Neural progenitor cell (in vitro differentiated cells): ENCODE measurements around the gene IL16. TPM values are rescaled to one million over a fixed set of nuclear protein-coding genes. Genes with fewer than 3 reads are reported as not detected.

Experiments
- DNase-seq: peaks from one replicate; pipeline ENCODE4 v3.0.0-alpha.2; 2016; ENCODE audit warnings: low spot score
- H2AFZ ChIP-seq: fragments of 200-600 bp; sonication (generic); replicated peaks from 2 replicates; pipeline ENCODE4 v1.6.1; 2016; ENCODE audit warnings: antibody characterized with exemption
- H3F3A ChIP-seq: fragments of 200-600 bp; sonication (generic); 2 replicates; pipeline ENCODE4 v1.6.1; 2016; ENCODE audit warnings: antibody characterized with exemption, low read depth
- H3K27ac ChIP-seq: fragments of 200-600 bp; sonication (generic); 2 replicates; pipeline ENCODE4 v1.5.1; 2016; ENCODE audit warnings: mild to moderate bottlenecking
- H3K27me3 ChIP-seq: fragments of 200-600 bp; sonication (generic); 2 replicates; pipeline ENCODE4 v1.6.1; 2016; ENCODE audit warnings: mild to moderate bottlenecking, moderate library complexity
- H3K36me3 ChIP-seq: fragments of 200-600 bp; sonication (generic); 2 replicates; pipeline ENCODE4 v1.5.1; 2016
- H3K4me1 ChIP-seq: fragments of 200-600 bp; sonication (generic); 2 replicates; pipeline ENCODE4 v1.6.1; 2016; ENCODE audit warnings: mixed run types
- H3K4me2 ChIP-seq: fragments of 200-600 bp; sonication (generic); 2 replicates; pipeline ENCODE4 v1.6.1; 2016
- H3K4me3 ChIP-seq: fragments of 200-600 bp; sonication (generic); 2 replicates; pipeline ENCODE4 v1.5.1; 2016
- H3K79me2 ChIP-seq: fragments of 200-600 bp; sonication (generic); 2 replicates; pipeline ENCODE4 v1.6.1; 2016; ENCODE audit warnings: low read depth
- H3K9ac ChIP-seq: fragments of 200-600 bp; sonication (generic); 2 replicates; pipeline ENCODE4 v1.6.1; 2016
- H3K9me3 ChIP-seq: fragments of 200-600 bp; sonication (generic); 2 replicates; pipeline ENCODE4 v1.5.1; 2016; ENCODE audit warnings: low read depth
- H4K20me1 ChIP-seq: fragments of 200-600 bp; sonication (generic); 2 replicates; pipeline ENCODE4 v1.6.1; 2016; ENCODE audit warnings: low read depth
- H3K27ac Mint-ChIP-seq: 3 replicates; pipeline ENCODE4 v1.8.0; 2021; ENCODE audit warnings: mixed read lengths
- H3K27me3 Mint-ChIP-seq: 2 replicates; pipeline ENCODE4 v1.8.0; 2022; ENCODE audit warnings: low read depth, mild to moderate bottlenecking, inconsistent platforms, moderate library complexity, mixed read lengths; ENCODE audit not compliant: insufficient read depth
- H3K36me3 Mint-ChIP-seq: 3 replicates; pipeline ENCODE4 v1.8.0; 2021; ENCODE audit warnings: mixed read lengths
- H3K4me1 Mint-ChIP-seq: 3 replicates; pipeline ENCODE4 v1.8.0; 2021; ENCODE audit warnings: mixed read lengths
- H3K4me3 Mint-ChIP-seq: 3 replicates; pipeline ENCODE4 v1.8.0; 2021; ENCODE audit warnings: mild to moderate bottlenecking, moderate library complexity, mixed read lengths
- H3K9me3 Mint-ChIP-seq: 3 replicates; pipeline ENCODE4 v1.8.0; 2020; ENCODE audit warnings: mixed read lengths
- CTCF ChIP-seq: fragments of 200-600 bp; sonication (generic); IDR thresholded peaks from 2 replicates; pipeline ENCODE4 v1.5.1; 2017; ENCODE audit warnings: antibody characterized with exemption, mild to moderate bottlenecking
- EZH2 ChIP-seq: fragments of 200-600 bp; sonication (generic); IDR thresholded peaks from 2 replicates; pipeline ENCODE4 v1.6.1; 2017; ENCODE audit warnings: antibody characterized with exemption, mild to moderate bottlenecking, moderate library complexity
- EZH2phosphoT487 ChIP-seq: fragments of 200-600 bp; sonication (generic); IDR thresholded peaks from 2 replicates; pipeline ENCODE4 v1.6.1; 2017; ENCODE audit warnings: antibody characterized with exemption
- total RNA-seq: library from RNA; depleted of rRNA; stranded (reverse); fragments of >200 nt; gene quantifications from 2 replicates; pipeline ENCODE4 v1.2.3, GENCODE V29; 2015; ENCODE audit warnings: low replicate concordance

Gene IL16
- total RNA-seq, 1 donor from 2014 or later = not detected

GRCh38 chr15:81312790-81313543 is 116.3 kb downstream of the IL16 start:
- H3K4me3 Mint-ChIP-seq = no peak overlapping the region
- Histone ChIP-seq H3K36me3 (no peaks in the 10 kb centered on the region), H3K4me3 (no peak overlapping the region), H3F3A (no peaks in the 10 kb centered on the region), H3K4me1 (no peaks in the 10 kb centered on the region), H3K79me2 (no peaks in the 10 kb centered on the region), H4K20me1 (no peaks in the 10 kb centered on the region), H3K4me2 (no peak overlapping the region), H3K9me3 (no peaks in the 10 kb centered on the region), H3K27ac (no peak overlapping the region), H2AFZ (no peak overlapping the region), H3K9ac (no peak overlapping the region), H3K27me3 (no peaks in the 10 kb centered on the region)
- no peak overlapping the region for H3K27ac Mint-ChIP-seq
- no peak for DNase-seq
- H3K9me3 Mint-ChIP-seq = no peaks in the 10 kb centered on the region
- H3K4me1 Mint-ChIP-seq = peaks cover 6% of the 10 kb centered on the region
- H3K27me3 Mint-ChIP-seq = peaks cover 3% of the 10 kb centered on the region
- TF ChIP-seq EZH2phosphoT487 = no peak
- TF ChIP-seq EZH2 = no peak
- no peak for TF ChIP-seq CTCF
- no peaks in the 10 kb centered on the region for H3K36me3 Mint-ChIP-seq

GRCh38 chr15:81313686-81314085 is 117.0 kb downstream of the IL16 start:
- Histone ChIP-seq H4K20me1 (no peaks in the 10 kb centered on the region), H3K4me1 (no peaks in the 10 kb centered on the region), H3K4me2 (no peak overlapping the region), H3F3A (no peaks in the 10 kb centered on the region), H3K27me3 (no peaks in the 10 kb centered on the region), H3K27ac (no peak overlapping the region), H3K9me3 (no peaks in the 10 kb centered on the region), H3K9ac (no peak overlapping the region), H3K36me3 (no peaks in the 10 kb centered on the region), H2AFZ (no peak overlapping the region), H3K79me2 (no peaks in the 10 kb centered on the region), H3K4me3 (no peak overlapping the region)
- peaks cover 2% of the 10 kb centered on the region for H3K27me3 Mint-ChIP-seq
- H3K36me3 Mint-ChIP-seq = no peaks in the 10 kb centered on the region
- no peak for TF ChIP-seq EZH2
- no peak overlapping the region for H3K27ac Mint-ChIP-seq
- no peaks in the 10 kb centered on the region for H3K9me3 Mint-ChIP-seq
- no peak overlapping the region for H3K4me3 Mint-ChIP-seq
- peaks cover 6% of the 10 kb centered on the region for H3K4me1 Mint-ChIP-seq
- no peak for DNase-seq

GRCh38 chr15:81314378-81314777 is 117.7 kb downstream of the IL16 start:
- Histone ChIP-seq H3K4me1 (no peaks in the 10 kb centered on the region), H3K27ac (no peak overlapping the region), H3K9me3 (no peaks in the 10 kb centered on the region), H3F3A (no peaks in the 10 kb centered on the region), H3K27me3 (no peaks in the 10 kb centered on the region), H3K79me2 (no peaks in the 10 kb centered on the region), H4K20me1 (no peaks in the 10 kb centered on the region), H3K9ac (no peak overlapping the region), H2AFZ (no peak overlapping the region), H3K36me3 (no peaks in the 10 kb centered on the region), H3K4me3 (no peak overlapping the region), H3K4me2 (no peak overlapping the region)
- peaks cover 3% of the 10 kb centered on the region for H3K27me3 Mint-ChIP-seq
- TF ChIP-seq CTCF = no peak
- TF ChIP-seq EZH2phosphoT487 = no peak
- H3K4me1 Mint-ChIP-seq = peaks cover 6% of the 10 kb centered on the region
- no peak overlapping the region for H3K4me3 Mint-ChIP-seq
- no peaks in the 10 kb centered on the region for H3K36me3 Mint-ChIP-seq
- H3K9me3 Mint-ChIP-seq = no peaks in the 10 kb centered on the region
- H3K27ac Mint-ChIP-seq = no peak overlapping the region
- no peak for DNase-seq

GRCh38 chr15:81315452-81316175 is 118.9 kb downstream of the IL16 start:
- Histone ChIP-seq H4K20me1 (no peaks in the 10 kb centered on the region), H3K9ac (no peak overlapping the region), H3K4me2 (no peak overlapping the region), H2AFZ (no peak overlapping the region), H3F3A (no peaks in the 10 kb centered on the region), H3K36me3 (no peaks in the 10 kb centered on the region), H3K4me1 (no peaks in the 10 kb centered on the region), H3K27ac (no peak overlapping the region), H3K79me2 (no peaks in the 10 kb centered on the region), H3K4me3 (no peak overlapping the region), H3K27me3 (no peaks in the 10 kb centered on the region), H3K9me3 (no peaks in the 10 kb centered on the region)
- Mint-ChIP-seq H3K36me3 (no peaks in the 10 kb centered on the region), H3K9me3 (no peaks in the 10 kb centered on the region), H3K27ac (no peak overlapping the region), H3K4me1 (peaks cover 6% of the 10 kb centered on the region), H3K27me3 (peaks cover 7% of the 10 kb centered on the region), H3K4me3 (no peak overlapping the region)
- DNase-seq = no peak
- TF ChIP-seq EZH2phosphoT487 (no peak), CTCF (no peak), EZH2 (no peak)
